ENCODE measurements around the gene EDNRA.

Gene EDNRA

DNA sequence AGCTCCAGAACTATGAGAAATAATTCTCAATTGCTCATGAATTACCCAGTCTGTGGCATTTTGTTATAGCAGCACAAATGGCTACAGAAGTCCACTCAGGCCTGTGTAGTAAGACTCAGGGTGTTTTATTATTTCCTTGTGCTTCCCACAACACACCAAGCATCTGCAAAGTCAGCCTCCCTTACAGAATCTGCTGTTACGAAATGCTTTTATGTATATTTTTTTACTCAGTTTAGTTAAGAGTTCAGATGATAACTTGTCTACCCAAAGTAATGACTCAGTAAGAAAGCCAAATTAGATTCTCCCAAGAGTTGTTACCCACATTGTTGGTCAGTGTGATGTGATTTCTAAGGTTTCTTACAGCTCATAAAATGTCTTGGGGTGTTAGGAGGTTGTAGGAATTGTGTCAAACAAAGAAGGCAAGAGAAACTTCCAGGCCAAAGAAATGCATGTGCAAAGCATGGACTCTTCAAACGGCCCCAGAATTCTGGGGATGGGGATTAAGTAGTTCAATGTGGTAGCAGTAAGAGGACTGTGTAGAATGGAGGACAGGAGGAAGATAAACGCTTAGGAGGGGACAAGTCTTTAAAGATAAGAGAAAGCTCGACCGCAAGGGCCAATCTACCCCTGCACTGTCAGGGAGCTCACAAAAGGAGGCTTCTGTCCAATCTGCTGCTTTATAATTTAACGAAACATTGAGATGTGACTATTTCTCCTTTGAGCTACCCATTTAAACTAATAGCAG, 100.9 kb downstream of the EDNRA start:
- Histone ChIP-seq H3K27ac (no peak overlapping the region), H3K4me3 (ENCODE audit: low read depth in 1 of 2, low read length in 1 of 2) (no peak overlapping the region), H3K27me3 (no peaks in the 10 kb centered on the region), H3K36me3 (no peaks in the 10 kb centered on the region), H3K9me3 (no peaks in the 10 kb centered on the region), H3K4me1 (ENCODE audit: control insufficient read depth in 1 of 2, insufficient read depth in 1 of 2, low read depth in 1 of 2, low read length in 1 of 2) (no peaks in the 10 kb centered on the region)
- TF ChIP-seq, protein P1, sequence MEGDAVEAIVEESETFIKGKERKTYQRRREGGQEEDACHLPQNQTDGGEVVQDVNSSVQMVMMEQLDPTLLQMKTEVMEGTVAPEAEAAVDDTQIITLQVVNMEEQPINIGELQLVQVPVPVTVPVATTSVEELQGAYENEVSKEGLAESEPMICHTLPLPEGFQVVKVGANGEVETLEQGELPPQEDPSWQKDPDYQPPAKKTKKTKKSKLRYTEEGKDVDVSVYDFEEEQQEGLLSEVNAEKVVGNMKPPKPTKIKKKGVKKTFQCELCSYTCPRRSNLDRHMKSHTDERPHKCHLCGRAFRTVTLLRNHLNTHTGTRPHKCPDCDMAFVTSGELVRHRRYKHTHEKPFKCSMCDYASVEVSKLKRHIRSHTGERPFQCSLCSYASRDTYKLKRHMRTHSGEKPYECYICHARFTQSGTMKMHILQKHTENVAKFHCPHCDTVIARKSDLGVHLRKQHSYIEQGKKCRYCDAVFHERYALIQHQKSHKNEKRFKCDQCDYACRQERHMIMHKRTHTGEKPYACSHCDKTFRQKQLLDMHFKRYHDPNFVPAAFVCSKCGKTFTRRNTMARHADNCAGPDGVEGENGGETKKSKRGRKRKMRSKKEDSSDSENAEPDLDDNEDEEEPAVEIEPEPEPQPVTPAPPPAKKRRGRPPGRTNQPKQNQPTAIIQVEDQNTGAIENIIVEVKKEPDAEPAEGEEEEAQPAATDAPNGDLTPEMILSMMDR (IDR thresholded peaks at IDR 0.05), result no peak

DNA sequence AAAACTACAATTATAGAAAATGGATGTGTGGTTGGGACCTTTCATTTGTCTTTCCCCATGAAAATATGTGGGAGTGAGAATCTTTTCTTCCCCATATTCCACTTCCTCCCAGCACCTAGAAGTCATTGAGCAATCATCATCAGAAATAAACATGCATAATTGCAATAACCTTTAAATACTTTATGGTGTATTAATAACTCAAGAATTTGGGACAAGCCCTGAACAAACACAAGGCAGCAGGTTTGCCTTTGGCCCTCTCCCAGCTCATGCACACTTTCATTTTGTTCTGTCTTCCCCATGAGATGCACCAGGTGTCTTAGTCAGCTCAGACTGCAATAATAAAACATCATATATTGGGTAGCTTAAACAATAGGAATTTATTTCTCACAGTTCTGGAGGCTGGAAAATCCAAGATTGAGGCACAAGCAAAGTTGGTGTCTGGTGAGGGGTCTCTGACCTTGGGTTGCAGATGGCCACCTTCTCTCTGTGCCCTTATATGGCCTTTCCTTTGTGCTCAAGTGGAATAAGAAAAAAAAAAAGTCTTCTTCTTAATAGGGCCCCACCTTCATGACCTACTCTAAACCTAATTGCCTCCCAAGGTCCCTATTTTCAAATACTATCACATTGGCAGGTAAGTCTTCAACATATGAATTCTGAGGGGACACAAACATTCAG, 101.6 kb downstream of the EDNRA start:
- H3K4me1 ChIP-seq (ENCODE audit: control insufficient read depth in 1 of 2, insufficient read depth in 1 of 2, low read depth in 1 of 2, low read length in 1 of 2), result no peaks in the 10 kb centered on the region
- H3K27me3 ChIP-seq, result no peaks in the 10 kb centered on the region
- no peak overlapping the region for H3K4me3 ChIP-seq (ENCODE audit: low read depth in 1 of 2, low read length in 1 of 2)
- no peaks in the 10 kb centered on the region for H3K36me3 ChIP-seq
- H3K9me3 ChIP-seq, result no peaks in the 10 kb centered on the region
- no peak overlapping the region for H3K27ac ChIP-seq
- TF ChIP-seq, protein P1 (IDR thresholded peaks at IDR 0.05), result no peak

DNA sequence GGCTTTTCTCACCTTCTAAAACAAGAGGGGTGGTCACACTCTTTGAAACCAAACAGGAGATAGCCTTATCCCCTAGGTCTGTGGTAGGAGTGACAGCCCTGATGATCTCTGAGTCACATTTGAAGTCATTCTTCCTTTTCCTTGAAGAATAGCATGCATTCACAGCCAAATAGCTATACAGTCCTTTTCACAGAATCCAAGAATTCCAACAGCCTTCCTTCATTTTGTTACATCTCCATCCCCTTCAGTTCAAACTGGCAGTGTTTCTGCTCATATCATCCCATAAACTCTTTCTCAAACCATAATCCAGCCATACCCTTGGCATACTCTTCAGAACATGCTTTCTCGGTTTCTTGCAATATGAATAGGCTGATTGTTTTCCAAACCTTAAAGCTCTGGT, 103.0 kb downstream of the EDNRA start:
- H3K4me1 ChIP-seq (ENCODE audit: control insufficient read depth in 1 of 2, insufficient read depth in 1 of 2, low read depth in 1 of 2, low read length in 1 of 2), result no peaks in the 10 kb centered on the region
- H3K9me3 ChIP-seq, result no peaks in the 10 kb centered on the region
- no peaks in the 10 kb centered on the region for H3K27me3 ChIP-seq
- H3K27ac ChIP-seq, result no peak overlapping the region
- TF ChIP-seq, protein P1 (IDR thresholded peaks at IDR 0.05), result no peak
- H3K4me3 ChIP-seq (ENCODE audit: low read depth in 1 of 2, low read length in 1 of 2), result no peak overlapping the region
- no peaks in the 10 kb centered on the region for H3K36me3 ChIP-seq

DNA sequence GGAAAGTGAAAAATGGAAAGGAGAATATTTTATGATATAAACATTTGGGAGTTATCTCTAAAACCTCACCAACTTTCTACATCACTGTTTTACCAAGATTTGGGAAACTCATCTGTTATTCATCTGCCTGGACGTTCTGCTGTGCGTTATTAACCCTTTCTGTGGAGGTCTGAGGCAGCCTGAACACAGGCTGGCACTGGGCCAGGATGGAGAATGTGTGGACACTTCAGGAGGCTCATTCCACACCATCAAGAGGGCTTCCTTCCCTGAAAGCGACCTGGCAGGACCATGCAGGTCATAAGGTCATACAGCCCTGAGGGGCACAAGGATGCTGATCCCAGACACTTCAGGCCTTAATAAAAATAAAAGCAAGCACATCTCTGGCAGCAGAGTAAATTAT, 105.1 kb downstream of the EDNRA start:
- Histone ChIP-seq H3K9me3 (no peaks in the 10 kb centered on the region), H3K36me3 (no peaks in the 10 kb centered on the region), H3K4me3 (ENCODE audit: low read depth in 1 of 2, low read length in 1 of 2) (no peak overlapping the region), H3K27ac (no peak overlapping the region), H3K27me3 (no peaks in the 10 kb centered on the region), H3K4me1 (ENCODE audit: control insufficient read depth in 1 of 2, insufficient read depth in 1 of 2, low read depth in 1 of 2, low read length in 1 of 2) (no peaks in the 10 kb centered on the region)
- TF ChIP-seq, protein P1 (IDR thresholded peaks at IDR 0.05), result no peak

DNA sequence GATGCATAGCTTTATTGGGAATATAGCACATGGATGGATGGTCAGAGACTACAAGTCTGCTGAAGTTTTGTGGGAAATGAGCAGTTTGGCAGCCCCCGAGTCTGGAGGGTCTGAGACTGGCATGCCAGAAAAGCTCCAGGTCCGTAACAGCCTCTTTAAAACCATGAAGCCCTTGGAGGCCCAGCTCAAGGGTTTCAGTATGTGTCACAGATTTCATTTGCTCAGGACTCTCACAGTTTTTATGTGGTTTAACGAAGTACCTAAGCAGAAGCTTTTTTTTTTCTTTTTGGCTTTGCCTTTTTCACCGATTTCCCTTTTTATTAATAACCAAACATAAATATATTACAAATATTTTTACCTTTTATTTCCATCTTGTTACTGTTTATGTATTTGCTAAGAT, 105.7 kb downstream of the EDNRA start:
- Histone ChIP-seq H3K4me1 (ENCODE audit: control insufficient read depth in 1 of 2, insufficient read depth in 1 of 2, low read depth in 1 of 2, low read length in 1 of 2) (no peaks in the 10 kb centered on the region), H3K9me3 (no peaks in the 10 kb centered on the region), H3K27me3 (no peaks in the 10 kb centered on the region), H3K27ac (no peak overlapping the region), H3K4me3 (ENCODE audit: low read depth in 1 of 2, low read length in 1 of 2) (no peak overlapping the region), H3K36me3 (no peaks in the 10 kb centered on the region)
- TF ChIP-seq, protein P1 (IDR thresholded peaks at IDR 0.05), result no peak

All from neutrophil (primary cell).